GM18951 (cell line): ENCODE results near the gene EHMT2.
"Not testable (repeated sequence)": the region's sequence is repeated elsewhere in the genome, so short reads cannot be mapped to it uniquely, and the experiment has no call there.

Experiments used
- POLR2A ChIP-seq: IDR thresholded peaks from 4 replicates; pipeline ENCODE4 v1.6.1; 2011; ENCODE audit warnings: mild to moderate bottlenecking; ENCODE audit not compliant: insufficient read length, insufficient read depth; ENCODE audit errors: extremely low read depth
- in situ Hi-C: fragments of 300-500 bp; cut with MboI; formaldehyde crosslinking; loops from one replicate; pipeline ENCODE4 v1.12.0; 2022; ENCODE audit warnings: low sequenced_read_pairs, mixed read lengths, inconsistent platforms; ENCODE audit not compliant: unreplicated experiment

Gene EHMT2

DNA sequence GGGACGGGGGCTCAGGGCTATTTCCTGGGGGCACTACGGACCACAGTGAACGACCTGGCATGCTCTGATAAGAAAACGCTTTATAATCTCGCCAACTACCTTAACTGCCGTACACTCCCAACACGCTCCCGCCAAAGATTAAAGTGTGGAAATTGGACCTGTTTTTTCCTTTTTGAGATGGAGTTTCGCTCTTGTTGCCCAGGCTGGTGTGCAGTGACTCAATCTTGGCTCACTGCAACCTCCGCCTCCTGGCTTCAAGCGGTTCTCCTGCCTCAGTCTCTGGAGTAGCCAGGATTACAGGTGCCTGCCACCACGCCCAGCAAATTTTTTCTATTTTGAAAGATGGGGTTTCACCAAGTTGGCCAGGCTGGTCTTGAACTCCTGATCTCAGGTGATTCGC, 18.4 kb downstream of the EHMT2 start:
- in situ Hi-C loops: no loop called here
- TF ChIP-seq POLR2A: no peak

- TF ChIP-seq POLR2A: no peak
Observed at GRCh38 chr6:31878726-31879125, 18.8 kb downstream of the EHMT2 start, which contains the start of gene SLC44A4. TSS of gene SLC44A4 (minus strand) at chr6:31878997. CDS start at chr6:31878980, 17 bp downstream.

DNA sequence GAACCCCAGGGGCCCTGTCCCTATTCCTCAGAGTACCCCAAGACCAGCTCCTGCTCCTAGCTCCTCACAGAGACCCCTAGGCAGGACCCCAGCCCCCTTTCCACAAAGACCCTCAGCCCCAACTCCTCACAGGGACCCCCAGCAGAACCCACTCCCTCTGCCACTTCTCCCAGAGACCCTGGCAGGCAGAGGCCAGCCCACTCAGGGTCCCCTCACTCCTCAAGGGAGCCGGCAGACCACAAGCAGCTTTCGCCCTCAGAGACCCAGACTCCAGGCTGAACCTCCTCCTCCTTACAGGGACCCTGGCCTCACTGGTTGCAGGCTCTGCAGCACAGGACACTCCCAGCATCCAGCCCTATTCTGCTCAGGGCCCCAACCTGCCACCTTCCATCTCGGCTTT, 19.3 kb downstream of the EHMT2 start:
- TF ChIP-seq POLR2A: no peak

More at GRCh38 chr6:31878726-31879125, 18.8 kb downstream of the EHMT2 start, which contains the start of gene SLC44A4:
- in situ Hi-C loops: no loop called here

DNA sequence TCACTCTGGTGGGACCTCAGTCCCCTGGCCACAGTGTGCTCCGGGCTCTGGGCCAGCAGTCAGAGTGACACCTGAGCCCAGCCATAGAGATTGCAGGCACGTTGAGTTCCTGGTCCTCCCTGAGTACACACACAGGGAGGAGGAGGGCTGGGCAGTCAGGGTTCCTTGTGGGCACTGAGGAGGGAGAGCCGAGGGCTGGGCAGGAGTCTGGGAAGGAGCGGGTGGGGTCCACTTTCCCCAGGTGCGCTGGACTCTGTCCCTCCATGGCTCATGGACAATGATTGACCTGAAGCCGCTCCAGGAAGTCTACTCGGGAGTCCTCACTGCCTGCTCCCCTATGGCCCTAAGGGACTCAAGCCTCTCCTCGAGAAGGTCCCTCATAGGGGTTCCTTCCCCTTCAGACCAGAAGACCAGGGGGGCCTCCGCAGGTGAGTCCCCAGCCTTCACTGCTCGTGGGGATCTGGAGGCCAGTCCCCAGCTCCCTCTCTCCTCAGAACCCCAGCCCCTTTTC, 19.8 kb downstream of the EHMT2 start:
- in situ Hi-C loops: no loop called here
- TF ChIP-seq POLR2A: no peak

More for the DNA sequence above, 19.3 kb downstream of the EHMT2 start:
- in situ Hi-C loops: no loop called here

DNA sequence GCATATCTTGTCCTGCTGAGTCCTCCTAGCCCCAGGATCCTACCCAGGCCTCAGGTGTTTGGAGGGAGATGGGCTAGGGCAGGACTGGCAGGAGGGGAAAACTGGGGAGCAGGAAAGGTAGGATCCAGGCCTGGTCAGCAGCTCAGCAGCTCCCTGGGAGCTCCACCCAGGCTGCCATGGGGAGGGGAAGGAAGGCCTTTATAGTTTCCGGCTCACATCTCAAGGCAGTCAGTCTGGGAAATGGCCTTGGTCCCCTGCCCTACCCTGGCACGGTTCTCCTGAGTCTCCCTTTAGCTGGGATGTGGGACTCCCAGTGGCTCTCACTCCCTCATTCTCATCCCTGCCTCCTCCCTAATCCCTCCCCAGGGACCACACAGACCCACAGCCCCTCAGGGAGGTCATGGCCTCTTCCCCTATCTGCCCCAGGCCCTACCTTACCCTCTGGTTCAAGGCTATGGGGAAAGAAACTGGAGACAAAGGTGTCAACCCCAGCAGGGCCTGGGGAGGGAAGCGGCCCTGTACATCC, 20.3 kb downstream of the EHMT2 start:
- in situ Hi-C loops: no loop called here
- TF ChIP-seq POLR2A: no peak

- TF ChIP-seq POLR2A: no peak
- in situ Hi-C loops: no loop called here
Observed at GRCh38 chr6:31876357-31876756, 21.1 kb downstream of the EHMT2 start.

- no peak for TF ChIP-seq POLR2A
- in situ Hi-C loops: no loop called here
Observed at GRCh38 chr6:31875877-31876276, 21.6 kb downstream of the EHMT2 start.

DNA sequence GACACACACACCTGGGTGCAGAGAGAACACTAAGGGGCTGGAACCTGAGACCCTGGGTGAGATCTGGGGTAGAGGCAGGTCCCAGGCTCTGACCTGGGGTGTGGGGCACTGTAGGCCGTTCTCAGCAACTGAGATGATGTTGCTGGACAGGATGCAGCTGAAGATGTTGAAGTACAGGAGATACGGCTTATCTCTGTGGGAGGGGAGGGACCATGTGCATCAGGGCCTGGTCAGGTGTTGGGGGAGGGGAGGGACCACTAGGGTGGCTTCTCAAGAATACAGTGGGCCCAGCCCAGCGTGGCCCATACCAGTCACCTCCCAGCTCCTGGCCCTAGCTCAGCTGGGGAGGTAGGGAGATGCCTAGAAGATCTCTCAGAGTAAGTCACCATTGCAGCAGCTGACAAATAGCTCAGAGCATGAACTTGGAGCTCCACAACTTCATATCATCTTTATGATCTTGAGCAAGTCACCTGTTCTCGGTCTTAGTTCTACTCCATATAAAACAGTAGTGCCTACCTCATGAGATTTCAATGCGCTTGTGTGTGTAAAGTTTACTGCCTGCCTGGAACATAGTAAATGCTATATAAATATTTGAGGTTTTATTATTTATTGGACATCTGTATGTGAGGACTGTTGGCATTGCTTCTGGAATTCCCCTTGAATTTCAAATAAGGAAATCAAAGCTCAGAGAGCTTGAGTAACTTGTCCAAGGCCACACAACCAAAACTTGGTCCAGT, 22.5 kb downstream of the EHMT2 start:
- TF ChIP-seq POLR2A: no peak
- in situ Hi-C loops: no loop called here

- in situ Hi-C loops: no loop called here
- no peak for TF ChIP-seq POLR2A
Observed at GRCh38 chr6:31874084-31874670, 23.3 kb downstream of the EHMT2 start.

DNA sequence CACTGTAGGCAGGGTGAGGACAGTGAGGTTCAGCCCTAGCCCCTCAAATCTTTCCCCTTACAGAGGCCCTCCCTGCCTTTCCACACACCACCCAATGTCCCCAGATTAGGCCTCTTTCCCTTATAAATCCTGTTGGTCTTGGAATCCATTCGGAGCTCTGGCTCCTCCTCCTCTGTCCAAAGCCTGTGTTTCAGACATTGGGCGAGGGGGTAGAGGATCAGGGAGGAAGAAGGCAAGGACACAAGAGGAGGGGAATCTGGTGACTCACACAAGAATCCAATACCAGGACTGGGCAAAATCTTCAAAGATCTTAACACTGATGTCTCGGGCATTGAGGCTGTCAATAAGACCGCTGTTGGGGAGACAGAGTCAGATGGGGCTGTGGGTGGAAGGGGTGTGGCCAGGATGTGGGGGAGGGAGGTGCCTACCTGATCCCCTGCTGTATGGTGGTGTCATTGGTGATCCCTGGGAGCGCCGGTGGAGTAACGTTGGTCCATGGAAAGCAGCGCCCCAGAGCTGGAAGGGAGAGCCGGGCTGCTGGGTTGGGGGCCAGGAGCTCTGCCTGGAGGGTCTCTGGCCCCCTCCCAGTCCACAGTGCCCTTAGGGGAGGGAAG, 26.3 kb downstream of the EHMT2 start:
- TF ChIP-seq POLR2A: no peak
- in situ Hi-C loops: no loop called here

GRCh38 chr6:31870385-31870921, 27.0 kb downstream of the EHMT2 start:
- in situ Hi-C loops: no loop called here
- TF ChIP-seq POLR2A: no peak

DNA sequence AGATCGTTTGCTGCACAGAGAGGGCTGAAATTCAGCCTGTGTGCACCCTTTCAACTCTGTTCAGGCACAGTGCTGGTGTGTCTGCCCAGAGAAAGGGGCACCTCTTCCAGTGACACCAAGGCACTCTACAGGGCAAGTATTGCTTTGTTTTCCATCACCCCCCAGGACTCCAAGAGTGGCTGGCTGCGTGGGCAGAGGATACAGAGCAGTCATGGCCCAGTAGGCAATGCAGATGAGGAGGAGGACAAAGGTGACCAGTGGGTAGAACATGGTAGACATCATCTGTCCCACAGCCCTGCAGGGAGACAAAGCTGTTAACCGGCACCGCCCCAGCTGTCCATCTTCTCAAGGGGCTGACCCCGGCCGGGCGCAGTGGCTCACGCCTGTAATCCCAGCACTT, 28.2 kb downstream of the EHMT2 start:
- in situ Hi-C loops: no loop called here
- no peak for TF ChIP-seq POLR2A

- in situ Hi-C loops: not testable (repeated sequence)
Observed at GRCh38 chr6:31868658-31868971, 28.9 kb downstream of the EHMT2 start.
